Lung (tissue), 16 donors: ENCODE results near the gene C16orf46. TPM values are rescaled to one million over a fixed set of nuclear protein-coding genes. Genes with fewer than 3 reads are reported as not detected.

ENCODE experiments used
- ATAC-seq: fragments of 200-7000 bp; cut with Tn5 transposase; one replicate; pipeline ENCODE4 v1.9.1; 2020; ENCODE audit warnings: moderate number of reproducible peaks; ENCODE audit not compliant: insufficient read depth, low FRiP score
- DNase-seq, 3 donors: peaks; one replicate each; pipeline ENCODE4 v3.0.0-alpha.2; 2013 to 2017
- H3K27ac ChIP-seq, 2 donors: one replicate each; pipeline ENCODE4 v1.5.1; 2013; ENCODE audit warnings: mild to moderate bottlenecking in 2 of 2, moderate library complexity in 2 of 2, control low read depth in 1 of 2, inconsistent platforms in 1 of 2, low read depth in 1 of 2, low read length in 1 of 2
- H3K27me3 ChIP-seq, 3 donors: one replicate each; pipeline ENCODE4 v1.5.1; 2013; ENCODE audit warnings: low read length in 2 of 3; ENCODE audit not compliant: control insufficient read depth in 3 of 3, insufficient read depth in 3 of 3
- H3K36me3 ChIP-seq, 4 donors: one replicate each; pipeline ENCODE4 v1.5.1; 2013; ENCODE audit warnings: low read length in 4 of 4, mild to moderate bottlenecking in 1 of 4, moderate library complexity in 1 of 4; ENCODE audit not compliant: control insufficient read depth in 4 of 4, insufficient read depth in 4 of 4
- H3K4me1 ChIP-seq, 5 donors: one replicate each; pipeline ENCODE4 v1.5.1; 2013; ENCODE audit warnings: low read length in 5 of 5, mild to moderate bottlenecking in 2 of 5, moderate library complexity in 1 of 5; ENCODE audit not compliant: control insufficient read depth in 5 of 5, insufficient read depth in 5 of 5
- H3K4me3 ChIP-seq: one replicate; pipeline ENCODE4 v1.5.1; 2013; ENCODE audit warnings: mild to moderate bottlenecking, control low read depth, moderate library complexity
- H3K9ac ChIP-seq, 2 donors: one replicate each; pipeline ENCODE4 v1.5.1; 2013; ENCODE audit warnings: low read length in 2 of 2, control low read depth in 1 of 2; ENCODE audit not compliant: insufficient read depth in 1 of 2
- H3K9me3 ChIP-seq, 4 donors: one replicate each; pipeline ENCODE4 v1.5.1; 2013; ENCODE audit warnings: low read length in 3 of 4, mild to moderate bottlenecking in 1 of 4, moderate library complexity in 1 of 4; ENCODE audit not compliant: control insufficient read depth in 4 of 4, insufficient read depth in 3 of 4
- WGBS, 2 donors: extraction: QIAGEN DNeasy Blood & Tissue Kit; methylation state at CpG; one replicate each; pipeline ENCODE4 v1.1.7; 2013; 5-methylcytosine and 5-hydroxymethylcytosine counted together
- long read RNA-seq, 5 donors: transcript quantifications; one replicate each; lab custom pipeline, GENCODE V29; 2026
- polyA plus RNA-seq, 2 donors: library from polyadenylated mRNA; stranded (reverse); fragments of 200-250 nt; gene quantifications; one replicate each; pipeline ENCODE4 v1.2.1, GENCODE V29; 2013
- total RNA-seq, 2 donors: library from RNA; depleted of rRNA in 1 of 2; stranded (reverse); fragments of >200 nt in 1 of 2; gene quantifications; one replicate each; pipeline ENCODE4 v1.2.1, GENCODE V29; 2014 to 2021
- TF ChIP-seq, protein P1 (sequence below): IDR thresholded peaks from 2 replicates; pipeline ENCODE4 v1.5.1; 2012; ENCODE audit warnings: mild to moderate bottlenecking; ENCODE audit errors: control extremely low read depth, extremely low read depth
- donor health status: control.
- donor health status: control.
- donor health status: Bipolar disorder and iron deficiency.
- donor health status: healthy.
- donor health status: DM: yes; HTN: yes; CAD: no.

C16orf46 gene, protein sequence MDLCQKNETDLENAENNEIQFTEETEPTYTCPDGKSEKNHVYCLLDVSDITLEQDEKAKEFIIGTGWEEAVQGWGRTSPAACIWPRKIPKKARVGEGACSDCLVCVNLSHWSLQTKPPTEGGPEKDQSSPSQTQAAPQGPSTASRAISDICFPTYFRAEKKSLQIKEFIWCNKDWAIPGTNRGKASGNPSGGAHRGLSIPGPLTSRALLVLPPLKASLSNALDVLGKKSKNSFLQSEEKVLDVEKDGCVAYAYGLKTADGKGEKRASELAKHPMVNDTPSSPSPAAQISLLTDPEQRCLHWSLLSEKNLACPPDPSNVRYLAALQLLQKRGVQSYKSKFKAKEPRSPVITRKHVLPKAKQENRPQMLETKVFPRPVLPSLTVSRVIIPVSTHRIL
- total RNA-seq: 1 to 10 TPM; 1.7 to 4.4 TPM
- 1 to 10 TPM; 1.0 to 1.9 TPM for polyA plus RNA-seq
- long read RNA-seq, donor 1, partial matches to known transcripts: 0 of 1 reads
- long read RNA-seq, donor 1, other reads (novel, unspliced or antisense): 0 of 1 reads
- long read RNA-seq, donor 2: 0 reads
- long read RNA-seq, donor 3, partial matches to known transcripts: 0 of 1 reads
- long read RNA-seq, donor 3, other reads (novel, unspliced or antisense): 0 of 1 reads
- long read RNA-seq, donor 4: 0 reads
- long read RNA-seq, donor 5, partial matches to known transcripts: 6 of 6 reads
- long read RNA-seq, donor 5, other reads (novel, unspliced or antisense): 0 of 6 reads

- Histone ChIP-seq H3K36me3 (no peaks in the 10 kb centered on the region), H3K4me1 (peaks cover 0 to 7% (median 0%) of the 10 kb centered on the region in 5 donors), H3K27ac (peak within 1 kb of the TSS; percentile 90 to 97), H3K9me3 (no peaks in the 10 kb centered on the region), H3K4me3 (peak within 1 kb of the TSS; percentile 68), H3K27me3 (no peaks in the 10 kb centered on the region), H3K9ac (peak within 1 kb of the TSS; percentile 92 to 98)
- TF ChIP-seq, protein P1, sequence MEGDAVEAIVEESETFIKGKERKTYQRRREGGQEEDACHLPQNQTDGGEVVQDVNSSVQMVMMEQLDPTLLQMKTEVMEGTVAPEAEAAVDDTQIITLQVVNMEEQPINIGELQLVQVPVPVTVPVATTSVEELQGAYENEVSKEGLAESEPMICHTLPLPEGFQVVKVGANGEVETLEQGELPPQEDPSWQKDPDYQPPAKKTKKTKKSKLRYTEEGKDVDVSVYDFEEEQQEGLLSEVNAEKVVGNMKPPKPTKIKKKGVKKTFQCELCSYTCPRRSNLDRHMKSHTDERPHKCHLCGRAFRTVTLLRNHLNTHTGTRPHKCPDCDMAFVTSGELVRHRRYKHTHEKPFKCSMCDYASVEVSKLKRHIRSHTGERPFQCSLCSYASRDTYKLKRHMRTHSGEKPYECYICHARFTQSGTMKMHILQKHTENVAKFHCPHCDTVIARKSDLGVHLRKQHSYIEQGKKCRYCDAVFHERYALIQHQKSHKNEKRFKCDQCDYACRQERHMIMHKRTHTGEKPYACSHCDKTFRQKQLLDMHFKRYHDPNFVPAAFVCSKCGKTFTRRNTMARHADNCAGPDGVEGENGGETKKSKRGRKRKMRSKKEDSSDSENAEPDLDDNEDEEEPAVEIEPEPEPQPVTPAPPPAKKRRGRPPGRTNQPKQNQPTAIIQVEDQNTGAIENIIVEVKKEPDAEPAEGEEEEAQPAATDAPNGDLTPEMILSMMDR: no peak
- DNase-seq (peak; percentile 98 to 99 (median 98)), ATAC-seq (peak; percentile 97)
- 11% methylated on average over 54 to 59 of the region's 59 CpGs for WGBS, 2 donors
Observed at GRCh38 chr16:81077076-81077940, at the start of gene C16orf46. C16orf46 (minus strand) TSS chr16:81077238; CDS start chr16:81063955, 13,283 bp downstream.

GRCh38 chr16:81123092-81123852 is 46.2 kb upstream of the C16orf46 start:
- Histone ChIP-seq H3K9me3 (no peaks in the 10 kb centered on the region), H3K4me1 (no peaks in the 10 kb centered on the region), H3K27ac (no peak overlapping the region), H3K4me3 (no peak overlapping the region), H3K36me3 (no peaks in the 10 kb centered on the region), H3K27me3 (no peaks in the 10 kb centered on the region), H3K9ac (no peak overlapping the region)
- TF ChIP-seq, protein P1: no peak
- WGBS, 2 donors: 82% methylated on average over 17 of the region's 17 CpGs
- ATAC-seq: no peak
- no peak for DNase-seq

DNA sequence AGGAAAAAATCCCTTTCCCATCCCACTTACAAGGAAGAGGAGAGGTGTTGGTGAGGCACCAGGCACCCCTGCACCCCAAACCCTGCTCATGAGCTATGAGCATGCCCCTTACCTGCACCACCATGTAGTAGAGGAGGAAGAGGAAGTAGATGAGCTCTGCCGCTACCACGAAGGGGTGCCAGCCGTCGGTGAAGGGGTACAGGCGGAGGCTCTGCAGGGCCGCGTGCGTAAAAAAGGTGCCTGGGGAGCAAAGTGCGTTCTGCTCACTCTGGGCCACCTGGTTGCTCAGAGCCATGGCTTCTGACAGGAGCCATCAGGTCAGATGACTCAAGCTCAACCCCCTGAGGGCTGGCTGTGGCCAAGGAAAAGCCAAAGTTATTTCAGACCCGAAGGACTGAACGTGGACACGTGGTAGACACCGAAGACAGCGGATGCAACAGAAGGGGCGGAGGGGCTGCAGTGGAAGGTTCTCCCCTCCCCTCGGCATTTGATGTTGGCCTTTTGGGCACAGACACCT is 44.5 kb upstream of the C16orf46 start:
- Histone ChIP-seq H3K27me3 (no peaks in the 10 kb centered on the region), H3K27ac (no peak overlapping the region), H3K4me1 (no peaks in the 10 kb centered on the region), H3K9ac (no peak overlapping the region), H3K4me3 (no peak overlapping the region), H3K36me3 (no peaks in the 10 kb centered on the region), H3K9me3 (no peaks in the 10 kb centered on the region)
- DNase-seq (no peak), ATAC-seq (no peak)
- TF ChIP-seq, protein P1: no peak
- 88 to 91% methylated on average over 16 of the region's 16 CpGs for WGBS, 2 donors
